ENCODE data around the gene KLC4.
"Not testable (repeated sequence)": the region's sequence is repeated elsewhere in the genome, so short reads cannot be mapped to it uniquely, and the experiment has no call there.

Gene KLC4

GRCh38 chr6:43041475-43041874 is 18.0 kb upstream of the KLC4 start:
- not testable (repeated sequence) for ATAC-seq

GRCh38 chr6:43043310-43043709 is 16.1 kb upstream of the KLC4 start:
- TF ChIP-seq CREB5 (CRISPR knock-in tag; IDR thresholded peaks at IDR 0.05; ENCODE audit: low read depth) = no peak
- no peak for TF ChIP-seq TOX (CRISPR knock-in tag; IDR thresholded peaks at IDR 0.05; ENCODE audit: borderline replicate concordance)
- no peak for ATAC-seq

- TF ChIP-seq ZFP3 (CRISPR knock-in tag; IDR thresholded peaks at IDR 0.05) = no peak
- no peak for TF ChIP-seq CSDC2 (CRISPR knock-in tag; IDR thresholded peaks at IDR 0.05)
- no peak for TF ChIP-seq TCF4 (CRISPR knock-in tag; IDR thresholded peaks at IDR 0.05; ENCODE audit: borderline replicate concordance)
- TF ChIP-seq PATZ1 (CRISPR knock-in tag; IDR thresholded peaks at IDR 0.05; ENCODE audit: borderline replicate concordance) = no peak
- no peak for TF ChIP-seq ZNF8 (CRISPR knock-in tag; IDR thresholded peaks at IDR 0.05)
- no peak for TF ChIP-seq ARNTL (CRISPR knock-in tag; IDR thresholded peaks at IDR 0.05; ENCODE audit: borderline replicate concordance, low read depth)
- no peak for TF ChIP-seq ZNF70 (CRISPR knock-in tag; IDR thresholded peaks at IDR 0.05)
- TF ChIP-seq ZC3H10 (CRISPR knock-in tag; IDR thresholded peaks at IDR 0.05) = no peak
- TF ChIP-seq ZFP30 (CRISPR knock-in tag; IDR thresholded peaks at IDR 0.05) = no peak
- TF ChIP-seq CSRNP3 (CRISPR knock-in tag; IDR thresholded peaks at IDR 0.05) = no peak
- TF ChIP-seq GLIS3 (CRISPR knock-in tag; IDR thresholded peaks at IDR 0.05) = no peak
- TF ChIP-seq CREB5 (CRISPR knock-in tag; IDR thresholded peaks at IDR 0.05; ENCODE audit: low read depth) = no peak
- no peak for TF ChIP-seq POU6F1 (CRISPR knock-in tag; IDR thresholded peaks at IDR 0.05; ENCODE audit: borderline replicate concordance, low read depth)
- TF ChIP-seq ESRRG (CRISPR knock-in tag; IDR thresholded peaks at IDR 0.05) = no peak
- ATAC-seq = no peak
Measured at GRCh38 chr6:43045371-43045930, 14.0 kb upstream of the KLC4 start.

- ATAC-seq = no peak
- TF ChIP-seq TOX (CRISPR knock-in tag; IDR thresholded peaks at IDR 0.05; ENCODE audit: borderline replicate concordance) = no peak
- TF ChIP-seq RARB (CRISPR knock-in tag; IDR thresholded peaks at IDR 0.05) = no peak
- no peak for TF ChIP-seq ZFP30 (CRISPR knock-in tag; IDR thresholded peaks at IDR 0.05)
- TF ChIP-seq ZNF565 (CRISPR knock-in tag; conservative IDR thresholded peaks at IDR 0.05; ENCODE audit: low read depth) = no peak
- no peak for TF ChIP-seq ESRRG (CRISPR knock-in tag; IDR thresholded peaks at IDR 0.05)
- TF ChIP-seq TSHZ2 (CRISPR knock-in tag; IDR thresholded peaks at IDR 0.05) = no peak
- TF ChIP-seq ARNTL (CRISPR knock-in tag; IDR thresholded peaks at IDR 0.05; ENCODE audit: borderline replicate concordance, low read depth) = no peak
- TF ChIP-seq SNAI2 (CRISPR knock-in tag; IDR thresholded peaks at IDR 0.05) = no peak
- no peak for TF ChIP-seq ZNF8 (CRISPR knock-in tag; IDR thresholded peaks at IDR 0.05)
- no peak for TF ChIP-seq TCF4 (CRISPR knock-in tag; IDR thresholded peaks at IDR 0.05; ENCODE audit: borderline replicate concordance)
- no peak for TF ChIP-seq GLIS3 (CRISPR knock-in tag; IDR thresholded peaks at IDR 0.05)
- TF ChIP-seq OSR1 (CRISPR knock-in tag; IDR thresholded peaks at IDR 0.05) = no peak
- TF ChIP-seq PPARA (CRISPR knock-in tag; IDR thresholded peaks at IDR 0.05; ENCODE audit: borderline replicate concordance) = no peak
- TF ChIP-seq CSRNP3 (CRISPR knock-in tag; IDR thresholded peaks at IDR 0.05) = no peak
- TF ChIP-seq ZNF70 (CRISPR knock-in tag; IDR thresholded peaks at IDR 0.05) = no peak
- TF ChIP-seq CREB5 (CRISPR knock-in tag; IDR thresholded peaks at IDR 0.05; ENCODE audit: low read depth) = no peak
- TF ChIP-seq BACH2 (CRISPR knock-in tag; IDR thresholded peaks at IDR 0.05; ENCODE audit: borderline replicate concordance) = no peak
- TF ChIP-seq CSDC2 (CRISPR knock-in tag; IDR thresholded peaks at IDR 0.05) = no peak
- no peak for TF ChIP-seq ZFP3 (CRISPR knock-in tag; IDR thresholded peaks at IDR 0.05)
Measured at GRCh38 chr6:43047998-43048397, 11.4 kb upstream of the KLC4 start.
